Stimulated activated CD8-positive, alpha-beta memory T cell treated with anti-CD3 and anti-CD28 coated beads, Interleukin-7, amount 100 ng/mL, for 24 hours (primary cell): ENCODE measurements around the gene SMLR1.
A peak's percentile ranks its signal among the peaks of the same experiment; 100 is the strongest.

Source experiments
- DNase-seq: peaks from one replicate; pipeline ENCODE4 v3.0.0-alpha.2; 2020; ENCODE audit warnings: low read depth

SMLR1 gene

DNA sequence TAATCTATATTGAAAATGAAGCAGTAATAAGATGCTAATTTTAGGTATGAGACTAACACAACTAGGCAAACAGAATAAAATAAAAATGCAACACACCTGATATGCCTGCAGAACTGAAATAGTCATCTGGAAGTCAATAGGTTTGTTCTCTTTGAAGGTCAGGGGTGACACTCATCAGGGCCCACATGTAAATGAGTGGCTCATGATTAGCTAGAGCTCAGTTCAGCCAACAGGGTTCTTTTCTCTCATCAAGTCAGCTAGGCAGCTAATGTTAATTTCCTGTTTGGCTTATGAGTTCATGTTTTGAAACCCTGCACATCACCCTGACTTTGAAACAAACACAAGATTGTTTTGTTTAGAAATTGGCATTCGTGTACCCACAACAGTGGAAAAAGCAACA is 23.8 kb downstream of the SMLR1 start:
- DNase-seq: no peak

DNA sequence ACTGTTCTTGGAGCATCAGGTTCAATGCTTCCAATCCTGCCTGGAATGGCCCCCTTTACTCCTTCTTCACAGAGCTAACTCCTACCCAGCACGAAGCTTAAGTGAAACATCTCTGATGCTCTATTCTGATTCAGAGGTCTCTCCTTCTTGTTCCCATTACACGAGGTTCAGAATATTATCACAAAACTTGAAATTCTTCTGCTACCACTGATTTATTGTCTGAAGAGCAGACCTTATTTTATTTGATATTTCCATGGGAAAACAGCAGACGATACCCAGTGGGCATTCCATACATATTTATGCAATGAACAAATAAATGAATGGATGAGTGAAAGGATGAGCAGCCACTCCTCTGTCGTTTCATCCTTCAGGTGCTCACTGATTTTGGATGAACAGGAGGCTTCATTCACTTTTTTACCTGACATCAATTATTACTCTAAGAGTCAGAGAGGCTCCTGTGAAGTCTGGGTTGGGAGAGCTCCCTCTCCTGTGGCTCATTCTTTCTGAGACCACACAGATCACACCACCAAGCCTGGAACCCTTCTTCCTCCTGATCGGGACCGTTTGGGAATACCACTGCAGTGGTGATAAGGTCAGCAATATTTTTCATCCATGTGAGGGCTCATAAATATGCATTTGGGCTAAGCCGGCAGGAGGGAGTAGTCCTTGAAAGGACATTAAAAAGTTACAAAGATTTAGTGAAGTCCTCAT is 25.8 kb downstream of the SMLR1 start:
- no peak for DNase-seq

DNA sequence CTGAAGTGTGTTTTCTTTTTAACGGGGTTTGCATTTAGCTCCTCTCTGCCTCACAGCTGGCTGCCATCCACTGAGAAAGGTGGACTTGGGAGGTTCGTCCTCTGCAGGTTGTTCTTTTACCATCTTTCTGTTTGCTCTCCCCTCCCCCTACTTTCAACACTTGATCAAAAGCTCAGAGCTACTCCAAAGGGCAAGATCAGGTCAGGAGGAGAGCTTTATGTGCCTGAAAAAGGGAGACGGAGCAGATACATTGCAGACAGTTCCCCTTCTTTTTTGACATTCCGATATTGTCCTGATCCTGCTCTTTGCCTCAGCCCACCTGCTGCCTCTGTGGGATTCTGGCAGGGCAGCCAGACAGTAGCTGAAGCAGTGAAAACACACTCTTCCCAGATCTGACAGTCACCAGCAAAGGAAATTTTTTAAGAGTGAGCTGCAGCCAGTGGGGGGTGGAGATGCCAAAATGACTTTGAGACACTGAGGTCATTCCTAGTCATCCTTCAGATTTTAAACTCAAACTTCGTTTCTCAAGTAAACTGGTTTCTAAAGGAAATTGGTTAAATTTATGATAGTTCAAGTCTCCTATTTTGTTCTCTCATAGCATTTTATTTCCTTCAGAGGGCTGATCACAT is 26.5 kb downstream of the SMLR1 start:
- DNase-seq: no peak

DNA sequence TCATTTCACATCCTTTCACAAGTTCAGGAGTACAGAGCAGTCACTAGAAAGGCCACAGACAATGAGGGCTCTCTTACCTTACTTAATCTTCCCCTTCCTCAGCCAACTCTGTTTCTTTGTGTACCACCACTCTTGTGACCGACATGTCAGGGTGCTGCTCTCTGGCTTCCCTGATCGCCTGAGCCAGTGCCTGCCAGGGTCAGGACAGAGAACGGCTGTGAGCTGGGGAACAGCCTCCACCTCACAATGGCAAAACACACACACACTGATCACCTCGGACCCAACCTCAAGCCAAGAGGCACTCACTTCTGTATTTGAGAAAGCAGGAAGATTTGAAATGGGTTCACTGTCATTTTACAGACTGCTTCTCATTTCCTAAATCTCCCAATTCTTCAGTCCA is 30.8 kb downstream of the SMLR1 start:
- DNase-seq: no peak

DNA sequence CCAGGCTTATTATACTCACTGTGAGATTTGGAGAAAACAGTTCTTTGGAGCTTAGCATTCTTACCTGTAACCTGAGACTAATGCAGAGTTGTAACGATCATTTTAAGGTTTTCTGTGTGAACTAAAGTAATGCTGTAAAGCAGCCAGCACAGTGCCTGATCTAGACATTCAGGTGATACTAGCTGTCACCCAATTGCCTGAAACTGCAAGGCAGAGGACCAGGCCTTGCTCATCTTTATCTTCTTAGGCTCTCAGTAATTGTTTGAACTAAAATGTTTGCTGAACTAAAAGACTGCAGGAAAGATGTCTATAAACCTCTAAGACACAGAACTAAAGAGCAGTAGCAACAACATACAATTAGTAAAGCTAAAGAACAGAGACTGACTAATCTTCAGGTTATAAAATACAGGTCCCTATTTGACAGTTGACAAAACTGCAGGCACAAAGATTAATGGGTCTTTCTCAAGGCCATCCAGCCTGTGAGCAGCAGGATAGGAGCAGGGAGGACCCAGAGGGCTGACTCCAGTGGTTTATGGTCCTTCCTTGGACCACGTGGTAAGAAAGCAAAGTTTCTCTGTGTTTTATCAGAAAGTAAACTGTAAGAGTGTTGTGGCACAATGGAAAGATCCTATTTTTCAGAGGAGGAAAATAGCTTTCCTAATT is 31.4 kb downstream of the SMLR1 start:
- no peak for DNase-seq

DNA sequence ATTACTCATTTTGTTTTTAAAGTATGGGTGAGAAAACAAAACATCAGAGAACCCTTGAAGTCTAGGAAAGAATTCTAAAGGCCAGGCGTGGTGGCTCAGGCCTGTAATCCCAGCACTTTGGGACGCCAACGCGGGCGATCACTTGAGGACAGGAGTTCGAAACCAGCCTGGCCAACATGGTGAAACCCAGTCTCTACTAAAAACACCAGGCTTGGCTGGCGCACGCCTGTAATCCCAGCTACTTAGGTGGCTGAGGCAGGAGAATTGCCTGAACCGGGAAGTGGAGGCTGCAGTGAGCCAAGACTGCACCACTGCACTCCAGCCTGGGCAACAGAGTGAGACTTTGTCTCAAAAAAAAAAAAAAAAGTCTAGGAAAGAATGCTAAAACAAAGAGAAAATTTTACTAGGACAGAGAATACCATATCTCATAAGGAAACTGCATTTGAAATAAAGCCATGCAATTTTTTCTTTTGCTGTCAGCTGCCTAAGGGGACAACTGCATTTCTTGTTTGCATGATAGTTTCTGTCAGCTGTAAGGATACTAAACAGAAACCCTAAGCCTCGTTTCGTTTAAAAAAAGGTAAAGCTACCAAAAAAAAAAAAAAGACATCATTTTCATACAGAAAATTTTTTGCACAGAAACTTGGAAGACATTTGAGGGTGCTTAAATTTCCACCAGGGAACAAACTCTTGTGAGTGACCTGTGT is 32.1 kb downstream of the SMLR1 start:
- no peak for DNase-seq

DNA sequence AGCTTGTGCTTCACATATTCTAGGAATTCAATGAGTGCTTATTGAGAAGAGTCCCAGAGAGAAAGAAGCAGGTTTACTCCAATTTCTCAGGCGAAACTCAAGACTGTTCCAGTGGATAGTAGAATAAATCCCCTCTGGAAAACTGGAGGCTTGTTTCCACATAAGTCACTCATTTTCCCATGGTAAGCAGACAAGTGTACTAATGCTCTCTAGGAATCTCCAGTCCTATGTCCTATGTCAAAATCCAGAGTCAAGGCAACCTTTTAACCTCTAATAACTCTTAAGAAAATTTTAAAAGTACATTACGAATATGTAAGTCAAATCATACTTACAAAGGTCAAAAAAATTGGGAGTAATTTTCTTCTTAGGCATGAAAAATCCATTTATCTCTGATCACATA is 35.2 kb downstream of the SMLR1 start:
- DNase-seq: no peak

DNA sequence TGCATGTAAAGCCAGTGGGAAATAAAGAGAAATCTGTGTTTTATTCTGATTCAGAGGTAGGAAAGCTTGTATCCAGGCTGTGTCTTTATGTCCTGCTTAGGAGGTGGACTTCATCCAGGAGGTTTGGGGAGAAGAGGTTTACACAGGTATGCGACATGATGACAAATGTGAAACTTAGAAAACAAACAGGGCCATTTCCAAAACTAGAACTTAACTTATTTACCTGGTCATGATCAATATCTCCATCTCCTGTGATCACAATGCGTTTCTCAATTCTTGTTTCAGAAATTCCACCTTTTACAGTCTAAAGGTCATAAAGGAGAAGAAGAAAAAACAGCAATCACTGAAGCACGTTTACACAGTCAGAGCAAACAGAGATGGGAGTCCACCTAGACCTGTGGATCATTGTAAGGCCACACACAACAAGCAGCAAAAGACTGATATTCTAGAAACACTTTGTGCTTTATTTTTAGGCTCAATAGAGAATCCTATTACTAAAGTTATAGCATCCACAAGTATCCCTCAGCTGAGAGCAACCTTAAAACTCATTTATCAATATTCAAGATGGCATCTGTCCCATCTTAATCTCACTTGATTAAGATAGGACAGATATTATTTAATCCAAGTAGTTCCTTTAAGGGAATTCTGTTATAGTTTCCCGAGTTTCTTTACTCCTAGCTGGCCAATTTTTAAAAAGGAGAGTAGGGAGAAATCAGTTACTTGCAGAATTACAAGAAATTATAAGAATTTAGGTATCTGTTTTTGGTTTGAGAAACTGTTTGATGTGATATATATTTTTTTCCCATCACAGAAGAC is 36.4 kb downstream of the SMLR1 start:
- no peak for DNase-seq

DNA sequence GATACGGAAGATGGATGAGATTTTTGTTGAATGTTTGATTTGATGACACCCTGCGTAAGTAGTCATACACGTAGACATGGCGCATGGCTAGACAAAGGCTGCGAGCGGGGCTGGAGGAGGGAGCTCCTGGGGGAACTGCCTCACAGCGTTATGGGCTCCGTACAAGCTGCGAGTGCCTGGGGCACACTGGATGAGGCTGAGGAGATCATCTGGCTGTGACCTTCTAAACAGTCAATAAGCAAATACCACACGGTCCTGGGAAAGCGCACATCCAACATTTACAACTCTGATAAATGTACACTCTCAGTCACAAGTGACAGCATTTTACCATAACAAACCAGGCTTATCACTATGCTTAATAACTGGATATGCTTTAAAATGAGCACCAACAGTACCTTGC is 37.1 kb downstream of the SMLR1 start:
- DNase-seq: no peak

DNA sequence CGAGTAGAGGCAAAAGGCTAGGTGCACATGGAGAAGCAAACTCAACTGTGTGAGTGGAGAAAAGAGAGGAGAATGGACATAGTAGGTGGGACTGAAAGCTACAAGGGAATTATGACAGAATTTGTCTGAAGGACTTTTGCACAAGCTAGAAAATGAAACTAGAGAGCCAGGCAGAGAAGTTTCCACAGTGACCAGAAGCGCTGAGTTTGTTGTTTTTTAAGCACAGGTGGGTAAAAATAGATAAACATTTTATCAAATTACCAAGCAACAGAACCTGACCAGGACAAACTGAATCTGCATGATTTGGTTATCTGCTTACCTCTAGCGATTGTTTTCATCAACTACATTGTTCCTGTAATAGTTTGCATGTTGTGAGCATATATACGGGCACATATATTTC is 38.6 kb downstream of the SMLR1 start:
- no peak for DNase-seq

DNA sequence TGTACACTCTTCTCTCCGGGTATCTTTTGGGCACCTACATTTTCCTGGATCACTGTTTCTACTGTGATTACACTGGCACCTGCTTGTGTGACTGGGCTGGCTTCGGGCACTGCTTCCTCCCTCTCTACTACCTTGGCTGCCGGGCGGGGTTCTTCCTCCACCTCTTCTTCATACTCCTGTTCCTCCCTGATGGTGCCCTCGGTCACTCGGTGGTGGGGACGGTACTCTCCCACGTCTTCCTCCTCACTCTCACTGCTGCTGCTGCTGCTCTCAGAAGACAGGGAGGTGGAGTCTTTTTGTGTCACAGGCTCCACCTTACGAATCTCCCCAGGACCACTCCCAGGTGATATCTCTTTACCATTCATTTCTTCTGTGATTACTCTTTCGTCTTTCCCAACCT is 42.5 kb downstream of the SMLR1 start:
- no peak for DNase-seq

DNA sequence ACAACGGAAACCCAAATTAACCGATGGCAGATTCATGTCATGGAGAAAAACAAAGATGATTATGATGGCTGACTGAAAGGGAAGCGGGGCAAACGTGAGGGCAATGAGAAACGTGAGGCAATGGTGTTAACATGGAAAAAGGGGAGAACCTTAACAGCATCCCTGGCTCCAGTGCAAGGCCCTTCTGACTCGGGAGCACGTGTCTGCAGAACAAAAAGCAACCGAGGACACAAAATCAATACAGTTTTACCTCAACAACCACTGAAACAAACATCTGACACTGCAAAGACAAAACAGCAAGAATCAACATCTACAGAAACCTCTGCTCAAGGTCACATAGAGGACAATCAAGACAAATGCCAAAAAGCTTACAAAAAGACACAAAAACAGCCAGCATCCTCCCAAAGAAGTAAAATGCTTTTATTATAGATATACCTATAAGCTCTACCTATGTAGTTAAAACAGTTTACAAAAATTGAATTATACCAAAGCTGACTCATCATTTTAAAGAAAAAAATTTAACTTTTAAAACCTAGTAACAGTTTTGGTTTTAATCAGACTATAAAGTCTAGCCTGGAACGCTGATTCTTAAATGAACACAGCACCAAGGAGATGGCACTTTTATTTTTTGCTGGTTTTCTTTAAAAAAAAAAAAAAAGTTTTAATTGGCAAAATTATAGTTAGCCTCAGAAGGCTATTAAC is 43.1 kb downstream of the SMLR1 start:
- DNase-seq: no peak

DNA sequence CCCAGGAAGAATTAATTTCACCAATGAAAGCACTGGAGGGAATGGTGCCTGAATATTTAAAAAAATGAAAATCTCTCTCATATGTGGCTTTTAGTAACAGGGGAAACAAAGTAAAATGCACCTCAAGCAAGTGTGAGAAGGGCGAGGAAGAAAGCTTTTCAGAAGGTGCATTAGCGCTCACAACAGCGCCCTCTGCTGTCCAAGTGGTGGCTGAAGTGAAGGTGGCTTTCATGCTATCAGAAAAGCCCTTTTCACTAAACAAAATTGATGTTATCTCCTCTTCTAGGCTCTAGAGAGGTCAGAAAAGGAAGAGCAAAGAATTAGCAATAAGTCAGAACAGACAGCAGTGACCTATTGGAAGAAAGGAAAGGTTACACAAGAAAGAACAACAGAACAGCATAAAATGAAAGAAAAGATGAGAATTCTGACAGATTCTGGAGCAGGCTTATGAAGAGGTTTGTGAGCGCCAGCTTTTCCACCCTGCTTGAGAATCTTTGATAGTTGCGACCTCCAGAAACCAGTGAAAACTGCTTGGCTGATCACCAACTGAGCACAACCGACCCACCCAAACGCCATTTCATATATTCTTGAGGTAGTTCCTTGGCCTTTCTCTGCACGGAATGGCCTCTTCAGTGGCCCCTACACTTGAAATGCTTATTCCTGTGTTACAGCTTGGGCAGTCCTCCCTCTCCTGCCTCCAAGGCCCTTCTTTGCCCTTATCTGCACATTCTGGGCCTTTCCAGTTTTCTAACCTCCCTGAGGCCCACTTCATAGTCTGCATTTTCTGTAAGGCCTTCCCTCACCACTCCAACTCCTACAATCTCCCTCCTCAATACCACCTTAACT is 45.3 kb downstream of the SMLR1 start:
- DNase-seq: peak; percentile 59

DNA sequence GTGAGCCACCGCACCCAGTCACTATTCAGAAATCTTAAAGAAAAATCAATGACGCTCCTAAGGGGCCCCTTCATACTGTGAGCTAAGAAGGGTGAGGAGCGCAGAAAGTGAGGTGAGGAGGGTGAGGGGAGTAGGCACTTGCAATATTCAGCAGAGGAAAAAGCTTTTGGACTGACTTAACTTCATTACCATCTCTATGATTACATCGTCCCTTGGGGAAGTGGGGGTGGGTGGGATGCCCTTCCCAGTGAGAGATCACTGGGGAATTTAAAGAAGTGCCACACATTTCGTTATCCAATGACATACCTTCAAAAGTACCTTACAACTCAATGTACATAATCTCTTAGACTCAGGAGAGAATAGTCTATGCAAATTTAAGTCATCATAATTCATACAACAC is 46.5 kb downstream of the SMLR1 start:
- DNase-seq: no peak

DNA sequence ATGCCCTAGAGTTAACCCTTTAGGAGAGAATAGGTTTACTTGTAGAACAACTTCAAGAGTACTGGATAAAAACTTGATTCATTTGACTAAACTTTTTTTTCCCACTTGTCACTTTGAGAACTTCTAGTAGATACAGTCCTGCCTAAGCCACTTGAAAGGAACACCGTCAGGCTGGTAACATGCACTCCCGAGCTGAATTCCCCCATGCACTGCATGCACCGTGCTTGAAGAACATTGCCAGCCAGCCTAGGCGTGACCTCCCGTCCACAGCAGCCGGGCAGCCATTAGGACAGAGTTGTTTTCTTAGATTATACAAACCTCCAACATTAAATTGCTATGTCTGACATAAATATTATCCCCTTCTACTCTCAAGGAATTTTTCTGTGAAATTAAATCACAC is 52.6 kb downstream of the SMLR1 start:
- no peak for DNase-seq

DNA sequence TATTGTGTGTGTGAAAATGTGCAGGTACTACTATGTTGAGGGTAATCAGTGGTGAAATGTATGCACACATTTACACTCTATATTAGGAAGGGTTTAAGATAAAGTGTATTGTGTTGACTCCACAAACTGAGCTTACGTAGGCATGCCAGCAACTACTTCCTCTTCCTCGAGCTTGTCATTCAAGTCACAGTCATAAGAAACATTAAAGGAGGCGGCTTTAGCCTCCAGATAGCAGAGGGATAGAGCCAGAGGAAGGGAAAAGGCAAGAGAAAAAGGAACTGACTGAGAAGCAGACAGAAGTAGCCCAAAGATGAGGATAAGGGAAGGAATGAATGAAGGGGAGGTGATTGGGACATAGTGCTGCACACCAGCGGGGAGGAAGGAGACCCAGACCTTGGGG is 55.2 kb downstream of the SMLR1 start:
- no peak for DNase-seq

DNA sequence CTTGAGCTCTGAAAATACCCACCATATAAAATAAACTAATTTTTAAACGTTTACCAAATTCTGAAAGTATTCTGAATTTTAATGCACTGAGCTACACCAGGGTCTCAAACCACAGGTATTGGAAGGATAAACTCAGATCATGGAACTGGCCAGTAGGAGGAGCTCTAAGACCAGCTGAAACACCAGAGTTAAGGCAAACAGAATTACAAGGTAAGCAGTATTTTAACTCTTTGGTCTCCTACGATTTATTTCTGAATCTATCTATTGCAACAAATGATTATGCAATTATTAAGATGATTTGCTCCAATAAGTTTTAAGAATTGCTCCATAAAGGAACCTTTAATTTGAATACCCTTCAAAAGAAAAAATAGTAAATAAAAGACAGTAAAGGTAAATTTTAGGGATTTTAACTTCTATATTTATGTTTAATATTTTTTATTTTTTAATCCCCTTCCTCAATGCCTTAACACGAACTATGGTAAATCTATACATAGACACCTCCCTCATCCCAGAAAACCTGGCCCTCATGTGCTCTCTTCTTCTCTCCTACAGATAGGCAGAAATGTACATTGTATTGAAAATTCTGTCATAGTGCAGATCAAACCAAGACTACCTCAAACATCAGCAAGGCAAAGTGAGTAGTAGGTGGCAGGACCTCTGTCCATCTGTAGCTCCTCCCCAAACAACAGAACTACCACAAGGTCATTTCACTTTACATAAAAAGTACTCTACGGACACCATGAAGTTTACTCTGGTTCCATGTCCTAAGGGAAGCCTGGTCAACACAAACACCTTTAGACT is 58.4 kb downstream of the SMLR1 start:
- peak; percentile 33 for DNase-seq
